C4-2B (cell line): ENCODE results near the gene TCHP.
A peak's percentile ranks its signal among the peaks of the same experiment; 100 is the strongest.

Source experiments
- H3K27ac ChIP-seq: fragments of 450-650 bp; 2 replicates; pipeline ENCODE4 v1.5.1; 2017
- ZFX ChIP-seq: fragments of 450-650 bp; IDR thresholded peaks from 2 replicates; pipeline ENCODE4 v1.6.1; 2017
- TF ChIP-seq, protein P1 (sequence below): fragments of 450-650 bp; conservative IDR thresholded peaks from 2 replicates; pipeline ENCODE4 v1.5.1; 2017; ENCODE audit warnings: mild to moderate bottlenecking

The TCHP gene

DNA sequence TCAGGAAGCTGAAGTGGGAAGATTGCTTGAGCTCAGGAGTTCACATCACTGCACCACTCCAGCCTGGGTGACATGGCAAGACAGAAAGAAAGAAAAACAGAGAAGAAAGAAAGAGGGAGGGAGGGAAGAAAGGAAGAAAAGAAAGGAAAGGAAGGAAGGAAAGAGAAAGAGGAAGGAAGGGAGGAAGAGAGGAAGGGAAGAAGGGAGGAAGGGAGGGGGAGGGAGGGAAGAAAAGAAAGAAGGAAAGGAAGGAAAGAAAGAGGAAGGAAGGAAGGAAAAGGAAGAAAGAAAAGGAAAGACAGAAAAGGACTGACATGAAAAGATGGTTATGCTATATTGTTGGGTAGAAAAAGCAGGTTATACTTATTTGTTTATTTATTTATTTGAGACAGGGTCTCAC is 23.7 kb upstream of the TCHP start:
- TF ChIP-seq ZFX: no peak
- TF ChIP-seq, protein P1, sequence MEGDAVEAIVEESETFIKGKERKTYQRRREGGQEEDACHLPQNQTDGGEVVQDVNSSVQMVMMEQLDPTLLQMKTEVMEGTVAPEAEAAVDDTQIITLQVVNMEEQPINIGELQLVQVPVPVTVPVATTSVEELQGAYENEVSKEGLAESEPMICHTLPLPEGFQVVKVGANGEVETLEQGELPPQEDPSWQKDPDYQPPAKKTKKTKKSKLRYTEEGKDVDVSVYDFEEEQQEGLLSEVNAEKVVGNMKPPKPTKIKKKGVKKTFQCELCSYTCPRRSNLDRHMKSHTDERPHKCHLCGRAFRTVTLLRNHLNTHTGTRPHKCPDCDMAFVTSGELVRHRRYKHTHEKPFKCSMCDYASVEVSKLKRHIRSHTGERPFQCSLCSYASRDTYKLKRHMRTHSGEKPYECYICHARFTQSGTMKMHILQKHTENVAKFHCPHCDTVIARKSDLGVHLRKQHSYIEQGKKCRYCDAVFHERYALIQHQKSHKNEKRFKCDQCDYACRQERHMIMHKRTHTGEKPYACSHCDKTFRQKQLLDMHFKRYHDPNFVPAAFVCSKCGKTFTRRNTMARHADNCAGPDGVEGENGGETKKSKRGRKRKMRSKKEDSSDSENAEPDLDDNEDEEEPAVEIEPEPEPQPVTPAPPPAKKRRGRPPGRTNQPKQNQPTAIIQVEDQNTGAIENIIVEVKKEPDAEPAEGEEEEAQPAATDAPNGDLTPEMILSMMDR: no peak
- peak overlapping the region; percentile 68 for H3K27ac ChIP-seq

DNA sequence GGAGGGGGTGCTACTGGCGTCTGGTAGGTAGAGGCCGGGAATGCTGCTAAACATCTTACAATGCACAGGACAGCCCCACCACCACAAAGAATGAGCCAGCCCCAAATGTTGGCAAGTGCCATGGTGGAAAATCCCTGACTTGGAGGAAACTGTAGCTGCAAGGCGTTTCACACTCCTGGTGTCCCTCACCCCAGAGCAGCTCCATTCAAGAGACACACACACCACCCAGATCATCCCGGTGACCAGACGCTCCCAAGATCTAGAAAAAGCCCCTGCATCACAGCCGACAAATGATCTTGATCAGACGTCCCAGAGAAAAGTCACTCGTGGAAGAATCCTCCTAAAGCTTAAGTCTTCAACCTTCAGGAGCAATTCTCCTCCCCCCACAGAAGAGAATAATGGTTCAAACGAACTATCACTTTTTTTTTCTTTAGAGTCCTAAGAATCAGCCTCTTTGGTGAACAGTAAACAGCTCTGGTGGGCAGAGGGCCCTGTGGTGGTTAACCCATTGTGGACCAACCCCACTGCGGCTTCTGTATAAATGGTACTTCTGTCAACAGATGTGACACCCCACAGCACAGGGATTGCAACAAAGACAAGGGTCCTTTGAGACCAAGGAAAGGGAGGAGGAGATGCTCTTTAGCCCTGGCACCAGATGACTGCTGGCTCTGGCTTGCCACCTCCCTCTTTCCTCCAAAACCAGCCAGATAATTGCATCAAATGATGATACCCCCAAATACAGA is 22.4 kb upstream of the TCHP start:
- no peak overlapping the region for H3K27ac ChIP-seq
- no peak for TF ChIP-seq ZFX
- TF ChIP-seq, protein P1: no peak

GRCh38 chr12:109878247-109878625 is 21.8 kb upstream of the TCHP start:
- no peak overlapping the region for H3K27ac ChIP-seq
- TF ChIP-seq ZFX: no peak
- TF ChIP-seq, protein P1: no peak

GRCh38 chr12:109878749-109879148 is 21.3 kb upstream of the TCHP start:
- H3K27ac ChIP-seq: no peak overlapping the region; the same call in 1 of the 2 replicates
- no peak for TF ChIP-seq ZFX
- TF ChIP-seq, protein P1: no peak

- H3K27ac ChIP-seq: peak overlapping the region; percentile 69
- TF ChIP-seq, protein P1: no peak
- TF ChIP-seq ZFX: no peak
Measured at GRCh38 chr12:109879351-109880042, 20.6 kb upstream of the TCHP start.

GRCh38 chr12:109880043-109880931 is 19.8 kb upstream of the TCHP start, which contains the start of gene GLTP:
TSS of gene GLTP (minus strand) at chr12:109880541. CDS start at chr12:109880374, 167 bp downstream.
- no peak for TF ChIP-seq ZFX
- TF ChIP-seq, protein P1: peak; percentile 93
- H3K27ac ChIP-seq: peak within 1 kb of the TSS; percentile 69
